ENCODE measurements around the gene STX7.

The STX7 gene

GRCh38 chr6:132430110-132430509, 82.8 kb downstream of the STX7 start:
- no peak overlapping the region for H3K4ac ChIP-seq (ENCODE audit: low read depth, low read length)
- H2AFZ ChIP-seq (ENCODE audit: insufficient read depth, low read length, poor library complexity): no peak overlapping the region
- no peaks in the 10 kb centered on the region for H3K36me3 ChIP-seq (ENCODE audit: control insufficient read depth in 1 of 2, insufficient read depth in 2 of 2, low read length in 2 of 2)
- no peak overlapping the region for H3K9ac ChIP-seq (ENCODE audit: low read length)
- no peak for DNase-seq
- no peaks in the 10 kb centered on the region for H3K27me3 ChIP-seq (ENCODE audit: insufficient read depth, low read length)
- no peak overlapping the region for H3K4me3 ChIP-seq (ENCODE audit: low read depth, low read length)
- H3K23ac ChIP-seq (ENCODE audit: low read length): peak overlapping the region; percentile 46
- no peak overlapping the region for H3K18ac ChIP-seq (ENCODE audit: low read length)
- no peaks in the 10 kb centered on the region for H3K79me2 ChIP-seq (ENCODE audit: control insufficient read depth, insufficient read depth, low read length, poor library complexity)
- no peak overlapping the region for H3K4me2 ChIP-seq (ENCODE audit: low read length)
- H2BK5ac ChIP-seq (ENCODE audit: low read depth, low read length, poor library complexity): no peak overlapping the region
- no peak overlapping the region for H2BK12ac ChIP-seq (ENCODE audit: low read length)
- H2BK120ac ChIP-seq (ENCODE audit: insufficient read depth, low read length, poor library complexity): no peak overlapping the region
- H2AK5ac ChIP-seq (ENCODE audit: low read length): no peak overlapping the region
- H4K12ac ChIP-seq (ENCODE audit: low read depth, low read length): no peak overlapping the region
- no peak overlapping the region for H4K8ac ChIP-seq (ENCODE audit: low read depth, low read length)
- H3K14ac ChIP-seq (ENCODE audit: low read length): no peak overlapping the region
- no peaks in the 10 kb centered on the region for H3K4me1 ChIP-seq (ENCODE audit: control insufficient read depth in 1 of 2, insufficient read depth in 2 of 2, low read length in 2 of 2)
- no CpG with 5 or more reads among the region's 2 CpGs for WGBS (ENCODE audit: extremely low coverage, insufficient coverage, insufficient read length)
- H4K91ac ChIP-seq (ENCODE audit: low read depth, low read length): no peak overlapping the region
- no peaks in the 10 kb centered on the region for H3K9me3 ChIP-seq (ENCODE audit: insufficient read depth, low read depth, low read length)
- no peak overlapping the region for H3K27ac ChIP-seq (ENCODE audit: low read depth, low read length)
- no peaks in the 10 kb centered on the region for H3K79me1 ChIP-seq (ENCODE audit: low read length)

DNA sequence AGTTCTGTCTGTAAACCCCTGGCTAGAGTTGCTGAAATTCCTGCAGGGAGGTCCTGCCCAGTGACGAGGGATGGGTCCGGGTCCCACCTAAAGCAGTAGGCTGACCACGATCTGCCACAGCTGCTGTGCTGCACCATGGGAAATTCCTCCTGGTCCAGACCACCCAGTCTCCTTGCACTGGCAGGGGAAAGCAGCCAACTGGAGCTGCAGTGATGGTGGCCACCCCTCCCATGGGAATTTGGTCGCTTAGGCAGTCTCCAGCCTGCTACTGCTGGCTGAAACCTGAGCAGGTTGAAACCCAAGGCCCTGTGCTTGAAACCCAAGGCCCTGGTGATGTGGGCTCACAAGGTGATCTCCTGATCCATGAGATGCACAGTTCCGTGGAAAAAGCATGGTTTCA, 87.7 kb downstream of the STX7 start:
- no peak overlapping the region for H2AFZ ChIP-seq (ENCODE audit: insufficient read depth, low read length, poor library complexity)
- H3K14ac ChIP-seq (ENCODE audit: low read length): no peak overlapping the region
- no peak overlapping the region for H3K9ac ChIP-seq (ENCODE audit: low read length)
- no peaks in the 10 kb centered on the region for H3K9me3 ChIP-seq (ENCODE audit: insufficient read depth, low read depth, low read length)
- H2BK5ac ChIP-seq (ENCODE audit: low read depth, low read length, poor library complexity): no peak overlapping the region
- H3K79me1 ChIP-seq (ENCODE audit: low read length): no peaks in the 10 kb centered on the region
- H3K27me3 ChIP-seq (ENCODE audit: insufficient read depth, low read length): no peaks in the 10 kb centered on the region
- no peaks in the 10 kb centered on the region for H3K36me3 ChIP-seq (ENCODE audit: control insufficient read depth in 1 of 2, insufficient read depth in 2 of 2, low read length in 2 of 2)
- DNase-seq: no peak
- no peaks in the 10 kb centered on the region for H3K4me1 ChIP-seq (ENCODE audit: control insufficient read depth in 1 of 2, insufficient read depth in 2 of 2, low read length in 2 of 2)
- no peak overlapping the region for H3K4me2 ChIP-seq (ENCODE audit: low read length)
- no peak overlapping the region for H4K91ac ChIP-seq (ENCODE audit: low read depth, low read length)
- H2AK5ac ChIP-seq (ENCODE audit: low read length): no peak overlapping the region
- H3K18ac ChIP-seq (ENCODE audit: low read length): no peak overlapping the region
- no peak overlapping the region for H3K27ac ChIP-seq (ENCODE audit: low read depth, low read length)
- no peak overlapping the region for H2BK12ac ChIP-seq (ENCODE audit: low read length)
- no CpG with 5 or more reads among the region's 5 CpGs for WGBS (ENCODE audit: extremely low coverage, insufficient coverage, insufficient read length)
- no peak overlapping the region for H4K8ac ChIP-seq (ENCODE audit: low read depth, low read length)
- H3K23ac ChIP-seq (ENCODE audit: low read length): no peak overlapping the region
- H3K4me3 ChIP-seq (ENCODE audit: low read depth, low read length): no peak overlapping the region
- H2BK120ac ChIP-seq (ENCODE audit: insufficient read depth, low read length, poor library complexity): no peak overlapping the region
- H4K12ac ChIP-seq (ENCODE audit: low read depth, low read length): no peak overlapping the region
- no peak overlapping the region for H3K4ac ChIP-seq (ENCODE audit: low read depth, low read length)
- no peaks in the 10 kb centered on the region for H3K79me2 ChIP-seq (ENCODE audit: control insufficient read depth, insufficient read depth, low read length, poor library complexity)

DNA sequence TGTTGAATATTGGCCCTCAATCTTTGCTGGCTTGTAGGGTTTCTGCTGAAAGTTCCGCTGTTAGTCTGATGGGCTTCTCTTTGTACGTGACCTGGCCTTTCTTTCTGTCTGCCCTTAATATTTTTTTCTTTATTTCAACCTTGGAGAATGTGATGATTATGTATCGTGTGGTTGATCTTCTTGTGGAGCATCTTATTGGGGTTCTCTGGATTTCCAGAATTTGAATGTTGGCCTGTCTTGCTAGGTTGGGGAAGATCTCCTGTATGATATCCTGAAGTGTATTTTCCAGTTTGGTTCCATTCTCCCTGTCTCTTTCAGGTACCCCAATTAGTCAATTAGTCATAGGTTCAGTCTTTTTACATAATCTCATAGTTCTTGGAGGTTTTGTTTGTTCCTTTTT, 89.1 kb downstream of the STX7 start:
- DNase-seq: no peak
- H4K91ac ChIP-seq (ENCODE audit: low read depth, low read length): no peak overlapping the region
- no peak overlapping the region for H3K18ac ChIP-seq (ENCODE audit: low read length)
- H3K36me3 ChIP-seq (ENCODE audit: control insufficient read depth in 1 of 2, insufficient read depth in 2 of 2, low read length in 2 of 2): no peaks in the 10 kb centered on the region
- H3K79me1 ChIP-seq (ENCODE audit: low read length): no peaks in the 10 kb centered on the region
- H3K4me2 ChIP-seq (ENCODE audit: low read length): no peak overlapping the region
- H2BK5ac ChIP-seq (ENCODE audit: low read depth, low read length, poor library complexity): no peak overlapping the region
- H4K8ac ChIP-seq (ENCODE audit: low read depth, low read length): no peak overlapping the region
- no peak overlapping the region for H3K23ac ChIP-seq (ENCODE audit: low read length)
- no peak overlapping the region for H2BK12ac ChIP-seq (ENCODE audit: low read length)
- no peak overlapping the region for H3K4ac ChIP-seq (ENCODE audit: low read depth, low read length)
- H3K4me3 ChIP-seq (ENCODE audit: low read depth, low read length): no peak overlapping the region
- no CpG with 5 or more reads among the region's 3 CpGs for WGBS (ENCODE audit: extremely low coverage, insufficient coverage, insufficient read length)
- H2AK5ac ChIP-seq (ENCODE audit: low read length): no peak overlapping the region
- H3K4me1 ChIP-seq (ENCODE audit: control insufficient read depth in 1 of 2, insufficient read depth in 2 of 2, low read length in 2 of 2): no peaks in the 10 kb centered on the region
- H2AFZ ChIP-seq (ENCODE audit: insufficient read depth, low read length, poor library complexity): no peak overlapping the region
- H3K27me3 ChIP-seq (ENCODE audit: insufficient read depth, low read length): no peaks in the 10 kb centered on the region
- H3K27ac ChIP-seq (ENCODE audit: low read depth, low read length): no peak overlapping the region
- H3K14ac ChIP-seq (ENCODE audit: low read length): no peak overlapping the region
- H3K9ac ChIP-seq (ENCODE audit: low read length): no peak overlapping the region
- no peaks in the 10 kb centered on the region for H3K79me2 ChIP-seq (ENCODE audit: control insufficient read depth, insufficient read depth, low read length, poor library complexity)
- no peak overlapping the region for H4K12ac ChIP-seq (ENCODE audit: low read depth, low read length)
- no peaks in the 10 kb centered on the region for H3K9me3 ChIP-seq (ENCODE audit: insufficient read depth, low read depth, low read length)
- H2BK120ac ChIP-seq (ENCODE audit: insufficient read depth, low read length, poor library complexity): no peak overlapping the region

DNA sequence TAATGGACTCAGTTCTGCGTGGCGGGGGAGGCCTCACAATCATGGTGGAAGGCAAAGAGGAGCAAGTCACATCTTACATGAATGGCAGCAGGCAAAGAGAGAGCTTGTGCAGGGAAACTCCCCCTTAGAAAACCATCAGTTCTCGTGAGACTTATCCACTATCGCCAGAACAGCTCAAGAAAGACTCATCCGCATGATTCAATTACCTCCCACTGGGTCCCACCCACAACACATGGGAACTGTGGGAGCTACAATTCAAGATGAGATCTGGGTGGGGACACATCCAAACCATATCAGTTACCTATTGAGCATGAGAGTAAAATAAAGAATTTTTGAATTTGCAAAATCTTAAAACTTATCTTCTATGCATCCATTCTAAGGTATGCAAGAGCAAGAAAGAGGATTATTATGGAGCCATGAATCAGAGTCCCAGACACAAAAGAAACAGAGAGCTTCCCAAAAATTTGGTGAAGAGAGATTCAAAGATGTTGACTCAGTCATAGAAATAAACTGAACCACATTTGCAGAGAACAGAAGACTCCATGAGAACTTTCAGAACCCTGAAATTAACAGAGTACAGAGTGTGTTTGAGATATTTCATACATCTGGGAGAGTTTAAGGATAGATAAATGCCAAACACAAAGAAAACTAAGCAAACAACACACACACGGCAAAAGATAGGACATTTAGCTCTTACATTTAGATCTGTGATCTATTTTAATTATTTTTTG, 94.5 kb downstream of the STX7 start:
- WGBS (ENCODE audit: extremely low coverage, insufficient coverage, insufficient read length): no CpG with 5 or more reads among the region's 6 CpGs
- no peak overlapping the region for H2AFZ ChIP-seq (ENCODE audit: insufficient read depth, low read length, poor library complexity)

More for the DNA sequence above, 94.5 kb downstream of the STX7 start:
- Histone ChIP-seq H3K4me1 (ENCODE audit: control insufficient read depth in 1 of 2, insufficient read depth in 2 of 2, low read length in 2 of 2) (peaks cover 3 to 4% of the 10 kb centered on the region in 2 experiments), H3K9me3 (ENCODE audit: insufficient read depth, low read depth, low read length) (no peaks in the 10 kb centered on the region), H3K4me2 (ENCODE audit: low read length) (no peak overlapping the region), H4K8ac (ENCODE audit: low read depth, low read length) (no peak overlapping the region), H3K23ac (ENCODE audit: low read length) (no peak overlapping the region), H3K9ac (ENCODE audit: low read length) (no peak overlapping the region), H3K18ac (ENCODE audit: low read length) (no peak overlapping the region), H2BK5ac (ENCODE audit: low read depth, low read length, poor library complexity) (no peak overlapping the region), H2BK120ac (ENCODE audit: insufficient read depth, low read length, poor library complexity) (no peak overlapping the region), H4K12ac (ENCODE audit: low read depth, low read length) (no peak overlapping the region), H3K4ac (ENCODE audit: low read depth, low read length) (no peak overlapping the region), H2AK5ac (ENCODE audit: low read length) (no peak overlapping the region), H3K36me3 (ENCODE audit: control insufficient read depth in 1 of 2, insufficient read depth in 2 of 2, low read length in 2 of 2) (no peaks in the 10 kb centered on the region), H3K14ac (ENCODE audit: low read length) (no peak overlapping the region), H3K27ac (ENCODE audit: low read depth, low read length) (no peak overlapping the region), H3K79me1 (ENCODE audit: low read length) (no peaks in the 10 kb centered on the region), H2BK12ac (ENCODE audit: low read length) (no peak overlapping the region), H3K4me3 (ENCODE audit: low read depth, low read length) (no peak overlapping the region), H3K79me2 (ENCODE audit: control insufficient read depth, insufficient read depth, low read length, poor library complexity) (no peaks in the 10 kb centered on the region), H3K27me3 (ENCODE audit: insufficient read depth, low read length) (no peaks in the 10 kb centered on the region), H4K91ac (ENCODE audit: low read depth, low read length) (no peak overlapping the region)
- no peak for DNase-seq

All from trophoblast cell (in vitro differentiated cells and primary cell).